ENCODE results near the gene DES.
A peak's percentile ranks its signal among the peaks of the same experiment; 100 is the strongest.

DES gene

DNA sequence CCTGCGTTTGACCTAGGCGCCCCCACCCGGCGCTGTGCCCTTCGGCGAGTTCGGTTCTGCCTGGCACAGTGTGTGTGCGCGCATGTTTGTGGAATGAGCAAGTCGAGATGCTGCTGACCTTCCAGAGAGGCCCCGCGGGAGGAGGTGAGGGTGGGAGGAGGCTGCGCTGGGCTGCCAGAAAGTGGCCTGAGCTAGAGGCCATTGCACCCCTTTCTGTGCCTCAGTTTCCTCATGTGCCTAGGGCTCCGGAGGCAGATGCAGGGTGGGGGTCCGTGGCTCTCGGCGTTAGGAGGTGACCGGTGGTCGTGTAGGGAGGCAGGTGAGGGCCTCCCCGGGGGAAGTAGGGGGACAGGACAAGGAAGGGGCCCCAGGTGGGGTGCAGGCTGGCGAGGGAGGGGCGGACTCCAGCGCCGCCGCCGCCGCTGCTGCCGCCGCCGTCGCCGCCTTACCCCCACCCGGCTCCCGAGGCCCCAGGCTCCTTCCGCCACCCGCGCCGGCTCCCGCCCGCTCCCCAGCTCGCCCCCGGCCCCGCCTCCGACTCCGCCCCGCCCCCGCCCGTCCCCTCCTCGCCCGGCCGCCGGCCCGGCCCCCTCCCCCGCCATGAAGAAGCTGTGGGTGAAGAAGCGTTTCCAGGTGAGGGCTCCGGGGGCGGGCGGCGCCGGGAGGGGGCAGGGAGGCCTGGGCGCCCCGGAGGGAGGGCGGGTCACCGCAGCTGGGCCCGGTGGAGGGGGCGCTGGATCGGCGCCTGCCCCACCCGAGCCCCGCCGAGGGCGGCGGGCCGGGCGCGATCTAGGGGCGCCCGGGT lies 23.5 kb downstream of the DES start:
- peak; percentile 30 for DNase-seq

- DNase-seq: no peak
These were observed 24.3 kb downstream of the DES start for GRCh38 chr2:219442256-219443015.

DNA sequence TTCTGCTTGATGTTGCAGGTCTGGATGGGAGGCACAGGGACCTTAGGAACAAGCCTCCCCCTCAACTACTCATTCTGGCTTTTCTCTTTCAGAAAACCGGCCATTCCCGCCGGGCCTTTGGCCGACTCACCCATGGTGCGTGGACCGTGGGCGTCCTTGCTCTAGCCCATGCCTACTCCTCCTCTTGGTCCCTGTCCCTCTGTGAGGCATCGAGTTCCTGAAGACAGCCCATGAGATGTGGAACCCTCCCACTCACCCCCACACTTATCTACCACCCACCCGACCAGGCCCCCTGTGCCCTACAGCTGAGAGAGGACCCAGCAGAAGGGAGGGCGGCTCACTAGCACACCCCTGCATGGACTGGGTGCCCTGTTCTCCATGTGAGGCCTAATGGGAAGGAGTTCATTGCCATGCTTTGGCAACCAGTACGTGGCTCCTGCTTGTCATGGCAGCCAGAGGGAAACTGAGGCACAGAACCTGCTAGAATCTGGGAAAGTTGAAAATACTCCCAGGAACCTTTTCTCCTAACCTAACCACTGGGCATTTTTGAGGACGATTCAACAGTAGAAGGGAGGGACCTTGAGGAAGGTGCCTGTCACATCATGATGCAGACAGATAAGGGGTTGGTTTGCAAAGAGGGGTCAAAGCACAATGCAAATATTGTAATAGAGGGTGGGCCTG lies 25.0 kb downstream of the DES start:
- no peak for DNase-seq

DNA sequence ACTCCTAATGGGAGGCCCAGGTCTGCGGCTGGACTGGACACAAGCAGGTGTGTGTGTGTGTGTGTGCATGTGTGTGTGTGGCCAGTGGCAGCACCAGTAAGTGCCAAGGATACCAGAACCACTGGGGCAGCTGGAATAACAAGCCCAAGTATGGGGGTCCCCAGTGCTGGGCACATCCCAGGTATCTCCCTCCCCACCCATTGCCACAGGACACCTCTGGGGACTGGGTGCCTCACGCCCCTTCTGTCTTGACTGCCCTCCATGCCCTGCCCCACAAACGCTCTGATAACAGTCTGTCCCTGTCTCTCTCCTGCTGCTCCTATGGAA lies 25.5 kb downstream of the DES start:
- DNase-seq: no peak

GRCh38 chr2:219444566-219445091 lies 26.5 kb downstream of the DES start:
- no peak for DNase-seq

DNA sequence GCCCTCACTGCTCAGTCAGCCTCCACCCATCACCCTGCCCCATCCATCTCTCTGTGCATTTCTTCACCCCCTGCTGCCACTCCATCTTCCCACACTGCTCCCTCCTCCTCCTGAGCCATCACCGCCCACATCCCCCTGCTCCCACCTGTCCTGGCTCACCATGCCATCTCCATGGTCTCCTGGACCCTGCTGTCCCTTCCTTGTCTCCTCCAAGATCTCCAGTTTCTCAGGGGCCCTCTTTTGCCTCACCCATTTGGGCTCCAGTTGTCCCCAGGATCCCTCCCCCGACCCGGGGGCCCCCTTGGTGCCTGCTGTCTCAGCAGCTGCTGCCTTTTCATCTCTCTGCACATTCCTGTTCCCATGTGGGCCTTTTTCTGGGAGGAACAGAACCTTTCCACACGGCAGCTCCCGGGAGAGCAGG lies 27.1 kb downstream of the DES start:
- no peak for DNase-seq

GRCh38 chr2:219446101-219446504 lies 27.9 kb downstream of the DES start:
- no peak for DNase-seq

GRCh38 chr2:219446689-219447088 lies 28.5 kb downstream of the DES start:
- no peak for DNase-seq

- no peak for DNase-seq
These were observed 29.3 kb downstream of the DES start for GRCh38 chr2:219447242-219448098.

DNA sequence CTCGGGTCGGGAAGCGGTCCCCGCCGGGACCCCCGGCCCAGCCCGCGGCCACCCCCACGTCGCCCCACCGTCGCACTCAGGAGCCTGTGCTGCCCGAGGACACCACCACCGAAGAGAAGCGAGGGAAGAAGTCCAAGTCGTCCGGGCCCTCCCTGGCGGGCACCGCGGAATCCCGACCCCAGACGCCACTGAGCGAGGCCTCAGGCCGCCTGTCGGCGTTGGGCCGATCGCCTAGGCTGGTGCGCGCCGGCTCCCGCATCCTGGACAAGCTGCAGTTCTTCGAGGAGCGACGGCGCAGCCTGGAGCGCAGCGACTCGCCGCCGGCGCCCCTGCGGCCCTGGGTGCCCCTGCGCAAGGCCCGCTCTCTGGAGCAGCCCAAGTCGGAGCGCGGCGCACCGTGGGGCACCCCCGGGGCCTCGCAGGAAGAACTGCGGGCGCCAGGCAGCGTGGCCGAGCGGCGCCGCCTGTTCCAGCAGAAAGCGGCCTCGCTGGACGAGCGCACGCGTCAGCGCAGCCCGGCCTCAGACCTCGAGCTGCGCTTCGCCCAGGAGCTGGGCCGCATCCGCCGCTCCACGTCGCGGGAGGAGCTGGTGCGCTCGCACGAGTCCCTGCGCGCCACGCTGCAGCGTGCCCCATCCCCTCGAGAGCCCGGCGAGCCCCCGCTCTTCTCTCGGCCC lies 30.1 kb downstream of the DES start:
- no peak for DNase-seq

- no peak for DNase-seq
These were observed 30.7 kb downstream of the DES start for GRCh38 chr2:219448776-219449341.

DNA sequence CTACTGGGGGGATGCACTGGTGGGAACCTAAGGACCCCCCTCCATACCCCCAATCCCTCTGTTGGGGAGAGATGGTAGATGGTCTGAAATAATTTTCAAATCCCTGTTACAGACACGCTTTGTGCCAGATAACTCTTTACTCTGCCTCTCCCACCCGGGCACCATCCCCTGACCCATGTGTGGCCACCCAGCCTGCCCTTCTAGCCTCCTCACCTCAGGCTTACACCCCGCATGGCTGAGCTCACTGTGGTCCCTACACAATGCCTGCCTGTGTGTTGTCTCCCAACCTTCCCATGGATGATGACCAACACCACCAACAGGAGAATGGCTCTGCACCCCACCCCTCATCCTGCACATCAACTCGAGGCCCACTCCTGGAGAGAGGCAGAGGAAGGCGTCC lies 31.4 kb downstream of the DES start:
- no peak for DNase-seq

DNA sequence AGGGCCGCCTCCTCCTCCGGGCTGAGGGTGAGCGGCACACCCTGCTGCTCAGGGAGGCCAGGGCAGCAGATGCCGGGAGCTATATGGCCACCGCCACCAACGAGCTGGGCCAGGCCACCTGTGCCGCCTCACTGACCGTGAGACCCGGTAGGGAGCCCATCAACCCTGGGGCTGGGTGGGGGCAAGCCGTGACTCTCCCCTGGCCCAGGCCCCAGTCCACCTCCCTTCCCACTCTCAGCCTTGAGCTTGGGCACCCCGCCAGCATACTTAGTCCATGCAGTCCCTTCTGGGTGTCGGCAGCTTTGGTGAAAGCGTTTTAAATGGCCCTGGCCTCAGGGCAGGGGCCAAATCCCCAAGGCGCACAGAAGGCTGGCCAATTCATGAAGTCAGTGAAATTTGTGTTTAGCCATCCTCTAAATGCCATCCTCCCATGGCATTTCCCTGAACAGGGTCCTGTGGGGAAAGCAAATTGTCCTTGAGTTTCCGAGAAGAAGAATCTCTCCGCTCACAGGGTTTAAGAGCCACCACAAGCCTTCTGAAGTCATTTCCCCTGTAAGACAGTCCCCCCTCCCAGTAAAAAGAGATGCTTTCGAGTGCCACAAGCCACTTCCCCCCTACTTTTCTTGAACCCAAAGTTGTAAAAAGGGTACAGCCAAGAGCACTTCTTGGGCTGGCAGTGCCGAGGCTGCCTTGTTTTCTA lies 33.6 kb downstream of the DES start:
- no peak for DNase-seq

- no peak for DNase-seq
These were observed 34.5 kb downstream of the DES start for GRCh38 chr2:219452361-219453317.

- DNase-seq: no peak
These were observed 35.8 kb downstream of the DES start for GRCh38 chr2:219453671-219454590.

GRCh38 chr2:219455581-219455980 lies 37.4 kb downstream of the DES start:
- DNase-seq: no peak

DNA sequence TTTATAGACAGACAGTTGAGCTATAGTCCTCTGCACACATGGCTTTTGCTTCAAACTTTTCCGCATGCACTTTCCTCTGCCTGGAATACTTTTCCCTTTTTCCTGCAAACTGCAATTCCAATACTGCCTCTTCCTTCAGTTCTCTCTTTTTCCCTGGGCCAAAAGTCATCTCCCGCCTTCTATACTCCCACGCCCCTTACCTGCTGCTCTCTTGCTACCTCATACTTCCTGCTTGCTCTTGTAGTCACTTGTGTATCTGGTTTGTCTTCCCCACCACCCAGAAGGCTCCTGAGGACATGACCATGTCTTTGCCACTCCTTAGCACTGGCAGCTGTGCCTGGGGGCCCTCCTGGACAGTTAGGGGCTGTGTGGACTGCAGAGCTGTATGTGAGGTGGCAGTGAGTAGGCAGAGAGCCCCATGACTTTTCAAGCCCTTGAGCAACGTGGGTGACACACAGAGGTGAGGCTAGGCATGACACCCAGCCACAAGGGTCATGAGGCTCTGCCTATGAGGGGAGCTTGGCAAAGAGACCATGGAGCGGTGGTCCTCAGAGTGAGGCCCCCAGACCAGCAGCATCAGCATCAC lies 39.7 kb downstream of the DES start:
- DNase-seq: no peak

- DNase-seq: no peak
These were observed 40.8 kb downstream of the DES start for GRCh38 chr2:219458996-219459395.

Measured in central memory CD4-positive, alpha-beta T cell (primary cell).